Measurements from ENCODE around the gene MYBPC1. TPM values are rescaled to one million over a fixed set of nuclear protein-coding genes. Genes with fewer than 3 reads are reported as not detected.
"Not testable (repeated sequence)": the region's sequence is repeated elsewhere in the genome, so short reads cannot be mapped to it uniquely, and the experiment has no call there.

MYBPC1 gene
- total RNA-seq, 1 experiment from 2014 or later = 0.70 TPM

DNA sequence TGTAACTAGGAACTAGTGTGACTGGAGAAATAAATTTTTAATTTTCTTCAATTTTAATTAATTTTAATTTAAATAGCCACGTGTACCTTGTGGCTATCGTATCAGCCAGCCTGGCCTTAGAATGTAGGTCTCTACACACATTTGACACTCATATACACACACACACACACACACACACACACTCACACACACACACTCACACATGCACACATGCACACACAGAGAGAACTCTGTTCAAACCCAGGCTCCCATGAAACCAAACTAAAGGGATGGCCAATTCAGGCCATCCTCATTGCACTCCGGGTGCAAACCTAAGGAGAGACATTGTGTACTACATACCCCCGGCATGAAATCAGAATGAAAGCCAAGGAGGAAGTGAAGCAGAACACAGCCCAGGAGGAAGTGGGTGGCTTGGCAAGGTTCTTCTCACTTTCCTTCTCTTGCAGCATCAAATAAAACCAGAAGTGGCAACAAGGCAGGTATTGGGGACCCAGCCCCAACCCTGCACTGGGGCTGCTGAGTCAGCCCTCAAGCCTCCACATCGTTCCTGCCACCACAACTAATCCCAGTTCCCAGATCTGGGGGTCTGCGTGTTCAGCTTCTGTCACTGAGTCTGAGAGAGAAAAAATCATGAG is 76.5 kb downstream of the MYBPC1 start:
- intact Hi-C loops (cut with micrococcal nuclease) = no loop called here

DNA sequence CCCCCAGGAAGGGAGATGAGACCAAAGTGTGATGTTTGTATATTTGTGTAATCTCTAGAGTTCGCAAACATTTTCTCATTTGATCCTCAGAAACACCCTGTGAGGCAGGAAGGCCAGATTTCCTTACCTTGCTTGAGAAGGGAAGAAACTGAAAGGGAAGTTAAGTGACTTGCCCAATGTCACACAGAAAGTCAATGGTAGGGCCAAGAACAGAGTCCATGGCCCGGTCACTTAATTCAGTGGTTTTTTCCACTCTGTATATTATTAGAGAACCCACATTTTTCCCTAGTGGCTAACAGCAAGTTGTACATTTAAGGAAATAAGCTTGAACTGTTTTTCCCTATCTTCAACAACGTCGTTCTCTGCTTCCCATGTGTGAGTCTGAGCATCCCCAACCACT is 77.1 kb downstream of the MYBPC1 start:
- intact Hi-C loops (cut with micrococcal nuclease) = no loop called here
- Mint-ChIP-seq H3K27ac (ENCODE audit: low read depth, unreplicated experiment) (no peak overlapping the region), H3K4me3 (ENCODE audit: unreplicated experiment) (no peak overlapping the region), H3K4me1 (ENCODE audit: insufficient read depth, unreplicated experiment) (peaks cover 5% of the 10 kb centered on the region), H3K27me3 (ENCODE audit: insufficient read depth, unreplicated experiment) (peaks cover under 1% of the 10 kb centered on the region), H3K9me3 (ENCODE audit: unreplicated experiment) (no peaks in the 10 kb centered on the region), H3K36me3 (ENCODE audit: insufficient read depth, unreplicated experiment) (no peaks in the 10 kb centered on the region)
- no TSS peak for BruUV-seq (replicated peaks)
- no peak for TF ChIP-seq CTCF (IDR thresholded peaks at IDR 0.05; ENCODE audit: unreplicated experiment)
- DNase-seq (ENCODE audit: unreplicated experiment) = no peak
- POLR2A ChIA-PET = no interaction called here
- CTCF ChIA-PET = no interaction called here

More for the DNA sequence above, 76.5 kb downstream of the MYBPC1 start:
- Mint-ChIP-seq H3K4me1 (ENCODE audit: insufficient read depth, unreplicated experiment) (peaks cover 5% of the 10 kb centered on the region), H3K9me3 (ENCODE audit: unreplicated experiment) (no peaks in the 10 kb centered on the region), H3K4me3 (ENCODE audit: unreplicated experiment) (no peak overlapping the region), H3K36me3 (ENCODE audit: insufficient read depth, unreplicated experiment) (peaks cover 4% of the 10 kb centered on the region), H3K27me3 (ENCODE audit: insufficient read depth, unreplicated experiment) (peaks cover 6% of the 10 kb centered on the region), H3K27ac (ENCODE audit: low read depth, unreplicated experiment) (no peak overlapping the region)
- no peak for DNase-seq (ENCODE audit: unreplicated experiment)
- BruUV-seq (replicated peaks) = no TSS peak
- ChIA-PET CTCF (no interaction called here), POLR2A (no interaction called here)
- no peak for TF ChIP-seq CTCF (IDR thresholded peaks at IDR 0.05; ENCODE audit: unreplicated experiment)

DNA sequence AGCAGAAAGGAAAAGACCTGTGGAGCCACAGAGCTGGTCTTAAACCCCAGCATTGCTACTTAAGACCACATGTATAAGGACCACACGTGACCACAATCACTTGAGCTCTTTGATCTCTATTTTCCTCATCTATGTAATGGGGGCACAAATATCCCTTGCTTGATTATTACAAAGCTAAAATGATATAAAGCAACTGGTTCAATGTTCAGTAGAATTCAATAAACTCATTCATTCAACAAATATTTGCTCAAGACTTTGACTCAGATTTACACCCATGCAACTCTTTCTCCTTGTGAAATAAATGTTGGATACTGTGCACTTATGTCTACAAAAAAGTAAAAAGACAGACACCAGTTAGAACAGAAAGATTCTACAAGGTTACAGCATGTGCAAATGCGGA is 80.8 kb downstream of the MYBPC1 start:
- BruUV-seq (replicated peaks) = no TSS peak
- no peak overlapping the region for H3K27ac Mint-ChIP-seq (ENCODE audit: low read depth, unreplicated experiment)
- no peak overlapping the region for H3K4me3 Mint-ChIP-seq (ENCODE audit: unreplicated experiment)
- ChIA-PET POLR2A (no interaction called here), CTCF (interaction anchor here (0.6 to 0.7 kb wide), 2 partner anchors 36 to 186 kb away, joined by 4 read pairs; no protein-coding TSS in a partner anchor)
- TF ChIP-seq CTCF (IDR thresholded peaks at IDR 0.05; ENCODE audit: unreplicated experiment) = no peak
- no peak for DNase-seq (ENCODE audit: unreplicated experiment)
- intact Hi-C loops (cut with micrococcal nuclease) = no loop called here
- H3K4me1 Mint-ChIP-seq (ENCODE audit: insufficient read depth, unreplicated experiment) = peaks cover 9% of the 10 kb centered on the region
- no peaks in the 10 kb centered on the region for H3K36me3 Mint-ChIP-seq (ENCODE audit: insufficient read depth, unreplicated experiment)
- H3K9me3 Mint-ChIP-seq (ENCODE audit: unreplicated experiment) = no peaks in the 10 kb centered on the region
- H3K27me3 Mint-ChIP-seq (ENCODE audit: insufficient read depth, unreplicated experiment) = no peaks in the 10 kb centered on the region

DNA sequence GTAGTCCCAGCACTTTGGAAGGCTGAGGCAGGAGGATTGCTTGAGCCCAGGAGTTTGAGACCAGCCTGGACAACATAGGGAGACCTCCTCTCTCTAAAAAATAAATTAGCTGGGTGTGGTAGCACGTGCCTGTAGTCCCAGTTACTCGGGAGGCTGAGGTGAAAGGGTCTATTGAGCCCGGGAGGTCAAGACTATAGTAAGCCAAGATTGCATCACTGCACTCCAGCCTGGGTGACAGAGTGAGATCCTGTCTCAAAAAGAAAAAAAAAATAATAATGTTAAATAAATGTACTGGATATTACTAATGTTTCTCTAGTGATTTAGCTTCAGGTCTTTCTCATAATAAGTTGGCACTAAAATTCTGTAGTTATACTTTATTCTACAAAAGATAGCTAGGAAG is 81.7 kb downstream of the MYBPC1 start:
- intact Hi-C loops (cut with micrococcal nuclease); H3K4me1 Mint-ChIP-seq (ENCODE audit: insufficient read depth, unreplicated experiment); H3K9me3 Mint-ChIP-seq (ENCODE audit: unreplicated experiment); BruUV-seq (replicated peaks); H3K36me3 Mint-ChIP-seq (ENCODE audit: insufficient read depth, unreplicated experiment); H3K27me3 Mint-ChIP-seq (ENCODE audit: insufficient read depth, unreplicated experiment); H3K27ac Mint-ChIP-seq (ENCODE audit: low read depth, unreplicated experiment); DNase-seq (ENCODE audit: unreplicated experiment); H3K4me3 Mint-ChIP-seq (ENCODE audit: unreplicated experiment): not testable (repeated sequence)
- POLR2A ChIA-PET = interaction anchor here (0.7 kb wide), 1 partner anchor 1104 kb away, joined by 3 read pairs; no protein-coding TSS in a partner anchor
- CTCF ChIA-PET = interaction anchor here (0.7 kb wide), 1 partner anchor 187 kb away, joined by 4 read pairs; no protein-coding TSS in a partner anchor

All from MCF 10A (cell line).